SU-DHL-6 (cell line): ENCODE results near the gene PARP2.

Source experiments
- H2AFZ ChIP-seq: fragments of 200-600 bp; sonication (generic); 2 replicates; pipeline ENCODE4 v1.6.1; 2014; ENCODE audit warnings: low read depth, mild to moderate bottlenecking, moderate library complexity, mixed read lengths, antibody characterized with exemption, low read length; ENCODE audit not compliant: severe bottlenecking
- H3F3A ChIP-seq: fragments of 200-600 bp; shearing (Covaris generic); 2 replicates; pipeline ENCODE4 v1.6.0; 2016; ENCODE audit warnings: antibody characterized with exemption, mild to moderate bottlenecking; ENCODE audit not compliant: insufficient read depth
- H3K27ac ChIP-seq: fragments of 200-600 bp; sonication (generic); 2 replicates; pipeline ENCODE4 v1.5.1; 2016; ENCODE audit warnings: low read depth, mild to moderate bottlenecking, low read length, moderate library complexity, mixed read lengths
- H3K27me3 ChIP-seq: fragments of 200-600 bp; sonication (generic), shearing (Covaris generic); 2 replicates; pipeline ENCODE4 v1.6.0; 2014; ENCODE audit warnings: mild to moderate bottlenecking, low read length
- H3K36me3 ChIP-seq: fragments of 200-600 bp; sonication (generic); 2 replicates; pipeline ENCODE4 v1.6.1; 2014; ENCODE audit warnings: mild to moderate bottlenecking, low read length, mixed read lengths
- H3K4me2 ChIP-seq: fragments of 300-600, 200-600 bp; shearing (Covaris generic), sonication (generic); 2 replicates; pipeline ENCODE4 v1.6.0; 2014; ENCODE audit warnings: low read length, low read depth, mild to moderate bottlenecking; ENCODE audit not compliant: poor library complexity, severe bottlenecking
- H3K4me3 ChIP-seq: fragments of 200-600 bp; sonication (generic); 2 replicates; pipeline ENCODE4 v1.5.1; 2014; ENCODE audit warnings: antibody characterized with exemption, low read length, mild to moderate bottlenecking, mixed read lengths; ENCODE audit not compliant: insufficient read depth, poor library complexity, severe bottlenecking
- H3K79me2 ChIP-seq: fragments of 200-600 bp; sonication (generic); 2 replicates; pipeline ENCODE4 v1.6.1; 2014; ENCODE audit warnings: mild to moderate bottlenecking, low read length, moderate library complexity; ENCODE audit not compliant: insufficient read depth
- H3K9ac ChIP-seq: fragments of 200-600 bp; sonication (generic); 2 replicates; pipeline ENCODE4 v1.7.0; 2014; ENCODE audit warnings: mild to moderate bottlenecking, low read length
- H3K9me2 ChIP-seq: fragments of 200-600 bp; sonication (generic); replicated peaks from 2 replicates; pipeline ENCODE4 v1.6.1; 2014; ENCODE audit warnings: low read length; ENCODE audit not compliant: insufficient read depth
- H3K9me3 ChIP-seq: fragments of 200-600 bp; sonication (generic); 2 replicates; pipeline ENCODE4 v1.6.1; 2014; ENCODE audit warnings: low read length, mixed read lengths; ENCODE audit not compliant: insufficient read depth
- H4K20me1 ChIP-seq: fragments of 200-600 bp; sonication (generic); 2 replicates; pipeline ENCODE4 v1.6.1; 2014; ENCODE audit warnings: low read depth, mild to moderate bottlenecking, antibody characterized with exemption, low read length, moderate library complexity, mixed read lengths
- CTCF ChIP-seq: fragments of 200-600 bp; sonication (generic); IDR thresholded peaks from one replicate; pipeline ENCODE4 v1.5.1; 2017; ENCODE audit warnings: antibody characterized with exemption, mild to moderate bottlenecking, low read length, moderate library complexity; ENCODE audit not compliant: insufficient read depth, poor library complexity, severe bottlenecking
- EZH2phosphoT487 ChIP-seq: fragments of 200-600 bp; sonication (generic), shearing (Covaris generic); conservative IDR thresholded peaks from 2 replicates; pipeline ENCODE4 v1.6.1; 2018; ENCODE audit warnings: mild to moderate bottlenecking, antibody characterized with exemption, low read length, moderate library complexity, mixed read lengths

PARP2 gene

GRCh38 chr14:20377171-20377570 is 33.7 kb downstream of the PARP2 start:
- no peak overlapping the region for H3K4me3 ChIP-seq
- no peaks in the 10 kb centered on the region for H3K36me3 ChIP-seq
- TF ChIP-seq EZH2phosphoT487: no peak
- no peak for TF ChIP-seq CTCF
- no peaks in the 10 kb centered on the region for H3K79me2 ChIP-seq
- no peak overlapping the region for H2AFZ ChIP-seq
- no peak overlapping the region for H3K4me2 ChIP-seq
- H3K9me3 ChIP-seq: no peaks in the 10 kb centered on the region
- H4K20me1 ChIP-seq: no peaks in the 10 kb centered on the region
- H3K27me3 ChIP-seq: no peaks in the 10 kb centered on the region
- H3F3A ChIP-seq: no peaks in the 10 kb centered on the region
- H3K9me2 ChIP-seq: no peaks in the 10 kb centered on the region
- H3K9ac ChIP-seq: no peak overlapping the region
- no peak overlapping the region for H3K27ac ChIP-seq

GRCh38 chr14:20379743-20380142 is 36.3 kb downstream of the PARP2 start:
- H3K9me2 ChIP-seq: no peaks in the 10 kb centered on the region
- no peaks in the 10 kb centered on the region for H3K27me3 ChIP-seq
- no peaks in the 10 kb centered on the region for H3F3A ChIP-seq
- no peaks in the 10 kb centered on the region for H3K9me3 ChIP-seq
- H3K27ac ChIP-seq: no peak overlapping the region
- no peak overlapping the region for H2AFZ ChIP-seq
- no peak for TF ChIP-seq CTCF
- no peak for TF ChIP-seq EZH2phosphoT487
- H3K36me3 ChIP-seq: no peaks in the 10 kb centered on the region
- no peaks in the 10 kb centered on the region for H3K79me2 ChIP-seq
- no peak overlapping the region for H3K9ac ChIP-seq
- no peak overlapping the region for H3K4me3 ChIP-seq
- no peaks in the 10 kb centered on the region for H4K20me1 ChIP-seq
- no peak overlapping the region for H3K4me2 ChIP-seq

- Histone ChIP-seq H3K4me3 (no peak overlapping the region), H4K20me1 (no peaks in the 10 kb centered on the region), H3K36me3 (no peaks in the 10 kb centered on the region), H3K27ac (no peak overlapping the region), H3K4me2 (no peak overlapping the region), H3K79me2 (no peaks in the 10 kb centered on the region), H3K9me2 (no peaks in the 10 kb centered on the region), H3F3A (no peaks in the 10 kb centered on the region), H3K9ac (no peak overlapping the region), H3K27me3 (no peaks in the 10 kb centered on the region), H3K9me3 (no peaks in the 10 kb centered on the region), H2AFZ (no peak overlapping the region)
- TF ChIP-seq EZH2phosphoT487 (no peak), CTCF (no peak)
Measured at GRCh38 chr14:20380681-20381080, 37.2 kb downstream of the PARP2 start.

GRCh38 chr14:20381341-20381740 is 37.9 kb downstream of the PARP2 start:
- Histone ChIP-seq H2AFZ (no peak overlapping the region), H3K36me3 (no peaks in the 10 kb centered on the region), H3K4me3 (no peak overlapping the region), H3K9me2 (no peaks in the 10 kb centered on the region), H3K9me3 (no peaks in the 10 kb centered on the region), H3K27ac (no peak overlapping the region), H4K20me1 (no peaks in the 10 kb centered on the region), H3K27me3 (no peaks in the 10 kb centered on the region), H3K79me2 (no peaks in the 10 kb centered on the region), H3F3A (no peaks in the 10 kb centered on the region), H3K9ac (no peak overlapping the region), H3K4me2 (no peak overlapping the region)
- TF ChIP-seq EZH2phosphoT487 (no peak), CTCF (no peak)
